Neural cell (in vitro differentiated cells): ENCODE measurements around the gene NLRP12.
"Not testable (repeated sequence)": the region's sequence is repeated elsewhere in the genome, so short reads cannot be mapped to it uniquely, and the experiment has no call there.

ENCODE experiments used
- CTCF ChIP-seq: fragments of 450-650 bp; IDR thresholded peaks from 2 replicates; pipeline ENCODE4 v1.5.1; 2014; ENCODE audit warnings: antibody characterized with exemption, mild to moderate bottlenecking, moderate library complexity; ENCODE audit not compliant: poor library complexity, severe bottlenecking
- EP300 ChIP-seq: fragments of 450-650 bp; conservative IDR thresholded peaks from 2 replicates; pipeline ENCODE4 v1.6.1; 2014; ENCODE audit warnings: antibody characterized with exemption, mild to moderate bottlenecking, moderate library complexity; ENCODE audit not compliant: poor library complexity, severe bottlenecking
- EZH2 ChIP-seq: fragments of 200-600, 300-800 bp; shearing (Covaris generic), sonication (generic); IDR thresholded peaks from 2 replicates; pipeline ENCODE4 v1.6.1; 2014; ENCODE audit warnings: antibody characterized with exemption, low read length, borderline replicate concordance, mild to moderate bottlenecking; ENCODE audit not compliant: insufficient read depth, poor library complexity, severe bottlenecking
- MXI1 ChIP-seq: fragments of 450-650 bp; conservative IDR thresholded peaks from 2 replicates; pipeline ENCODE4 v1.6.1; 2014; ENCODE audit warnings: antibody characterized with exemption, mild to moderate bottlenecking; ENCODE audit not compliant: poor library complexity, severe bottlenecking
- POLR2AphosphoS5 ChIP-seq: IDR thresholded peaks from 2 replicates; pipeline ENCODE4 v1.6.1; 2012
- RAD21 ChIP-seq: fragments of 450-650 bp; conservative IDR thresholded peaks from 2 replicates; pipeline ENCODE4 v1.6.1; 2014; ENCODE audit warnings: antibody characterized with exemption, mild to moderate bottlenecking, moderate library complexity
- REST ChIP-seq: IDR thresholded peaks from 2 replicates; pipeline ENCODE4 v1.6.1; 2012; ENCODE audit warnings: borderline replicate concordance
- SMC3 ChIP-seq: fragments of 450-650 bp; conservative IDR thresholded peaks from 2 replicates; pipeline ENCODE4 v1.6.1; 2014; ENCODE audit warnings: antibody characterized with exemption, mild to moderate bottlenecking, moderate library complexity; ENCODE audit not compliant: poor library complexity
- TAF1 ChIP-seq: IDR thresholded peaks from 2 replicates; pipeline ENCODE4 v1.6.1; 2012; ENCODE audit warnings: low read depth

- TF ChIP-seq CTCF, EP300, REST, TAF1, SMC3, EZH2, POLR2AphosphoS5, RAD21, MXI1: not testable (repeated sequence)
Measured at GRCh38 chr19:53838446-53838845, 14.3 kb upstream of the NLRP12 start.
